Nephron progenitor cell (in vitro differentiated cells): ENCODE results near the gene SPATS2L.

Experiments
- DNase-seq: peaks from one replicate; pipeline ENCODE4 v3.0.0; 2021
- H3K27ac Mint-ChIP-seq: 2 replicates; pipeline ENCODE4 v1.8.0; 2021; ENCODE audit warnings: mild to moderate bottlenecking, moderate library complexity, mixed read lengths
- H3K27me3 Mint-ChIP-seq: 2 replicates; pipeline ENCODE4 v1.8.0; 2021; ENCODE audit warnings: mild to moderate bottlenecking, low read depth, mixed read lengths; ENCODE audit not compliant: poor library complexity
- H3K36me3 Mint-ChIP-seq: 2 replicates; pipeline ENCODE4 v1.8.0; 2021; ENCODE audit warnings: low read depth, mixed read lengths
- H3K4me1 Mint-ChIP-seq: 2 replicates; pipeline ENCODE4 v1.8.0; 2021; ENCODE audit warnings: mixed read lengths
- H3K4me3 Mint-ChIP-seq: 2 replicates; pipeline ENCODE4 v1.8.0; 2021; ENCODE audit warnings: mild to moderate bottlenecking, moderate library complexity, mixed read lengths
- H3K9me3 Mint-ChIP-seq: 2 replicates; pipeline ENCODE4 v1.8.0; 2021; ENCODE audit warnings: mild to moderate bottlenecking, moderate library complexity, mixed read lengths
- CTCF ChIP-seq: fragments of 200-600 bp; sonication (generic); IDR thresholded peaks from 2 replicates; pipeline ENCODE4 v1.5.0; 2021; ENCODE audit warnings: antibody characterized with exemption

SPATS2L gene

GRCh38 chr2:200470230-200470629 lies 163.7 kb downstream of the SPATS2L start:
- DNase-seq = no peak
- H3K36me3 Mint-ChIP-seq = peaks cover 35% of the 10 kb centered on the region
- TF ChIP-seq CTCF = no peak
- H3K9me3 Mint-ChIP-seq = no peaks in the 10 kb centered on the region
- no peak overlapping the region for H3K27ac Mint-ChIP-seq
- H3K4me1 Mint-ChIP-seq = peaks cover 37% of the 10 kb centered on the region
- H3K27me3 Mint-ChIP-seq = no peaks in the 10 kb centered on the region
- H3K4me3 Mint-ChIP-seq = no peak overlapping the region

GRCh38 chr2:200471324-200471848 lies 164.9 kb downstream of the SPATS2L start:
- no peaks in the 10 kb centered on the region for H3K27me3 Mint-ChIP-seq
- TF ChIP-seq CTCF = peak; percentile 46
- peaks cover 33% of the 10 kb centered on the region for H3K36me3 Mint-ChIP-seq
- H3K4me3 Mint-ChIP-seq = no peak overlapping the region
- DNase-seq = peak; percentile 18
- H3K27ac Mint-ChIP-seq = peak overlapping the region; percentile 79
- H3K4me1 Mint-ChIP-seq = peaks cover 37% of the 10 kb centered on the region
- no peaks in the 10 kb centered on the region for H3K9me3 Mint-ChIP-seq

GRCh38 chr2:200471928-200472645 lies 165.6 kb downstream of the SPATS2L start:
- peaks cover 39% of the 10 kb centered on the region for H3K4me1 Mint-ChIP-seq

GRCh38 chr2:200472853-200473464 lies 166.5 kb downstream of the SPATS2L start:
- no peak for TF ChIP-seq CTCF
- Mint-ChIP-seq H3K27ac (peak overlapping the region; percentile 36), H3K9me3 (no peaks in the 10 kb centered on the region), H3K36me3 (peaks cover 23% of the 10 kb centered on the region), H3K4me1 (peaks cover 38% of the 10 kb centered on the region), H3K4me3 (no peak overlapping the region), H3K27me3 (no peaks in the 10 kb centered on the region)
- no peak for DNase-seq

More at GRCh38 chr2:200471928-200472645, 165.6 kb downstream of the SPATS2L start:
- Mint-ChIP-seq H3K27ac (no peak overlapping the region), H3K27me3 (no peaks in the 10 kb centered on the region), H3K36me3 (peaks cover 27% of the 10 kb centered on the region), H3K9me3 (no peaks in the 10 kb centered on the region), H3K4me3 (no peak overlapping the region)
- no peak for TF ChIP-seq CTCF
- DNase-seq = no peak

- TF ChIP-seq CTCF = no peak
- no peaks in the 10 kb centered on the region for H3K27me3 Mint-ChIP-seq
- H3K27ac Mint-ChIP-seq = no peak overlapping the region
- H3K36me3 Mint-ChIP-seq = peaks cover 23% of the 10 kb centered on the region
- no peaks in the 10 kb centered on the region for H3K9me3 Mint-ChIP-seq
- peaks cover 13% of the 10 kb centered on the region for H3K4me1 Mint-ChIP-seq
- H3K4me3 Mint-ChIP-seq = no peak overlapping the region
- no peak for DNase-seq
Measured at GRCh38 chr2:200475795-200476194, 169.3 kb downstream of the SPATS2L start.
